AG08395 (cell line): Measurements from ENCODE around the gene FKBP9.
"Not testable (repeated sequence)": the region's sequence is repeated elsewhere in the genome, so short reads cannot be mapped to it uniquely, and the experiment has no call there.

Source experiments
- DNase-seq: peaks from one replicate; pipeline ENCODE4 v3.0.0; 2012; ENCODE audit warnings: mixed read lengths, low spot score

Gene FKBP9

DNA sequence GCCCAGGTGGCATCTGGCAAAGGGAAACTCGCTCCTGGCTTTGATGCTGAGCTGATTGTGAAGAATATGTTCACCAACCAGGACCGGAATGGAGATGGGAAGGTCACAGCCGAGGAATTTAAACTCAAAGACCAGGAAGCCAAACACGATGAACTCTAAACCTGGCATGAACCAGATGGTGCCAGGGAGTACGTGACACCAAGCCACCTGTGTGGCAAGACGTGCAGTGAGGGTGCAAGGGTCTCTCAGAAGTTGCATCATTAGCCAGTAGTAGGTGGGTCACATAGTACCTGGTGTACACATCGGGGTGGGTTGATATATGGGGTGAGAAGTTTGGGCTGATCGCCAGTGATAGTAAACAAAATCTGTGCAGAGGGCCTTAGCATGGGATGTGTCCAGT lies 48.0 kb downstream of the FKBP9 start:
- DNase-seq = not testable (repeated sequence)

DNA sequence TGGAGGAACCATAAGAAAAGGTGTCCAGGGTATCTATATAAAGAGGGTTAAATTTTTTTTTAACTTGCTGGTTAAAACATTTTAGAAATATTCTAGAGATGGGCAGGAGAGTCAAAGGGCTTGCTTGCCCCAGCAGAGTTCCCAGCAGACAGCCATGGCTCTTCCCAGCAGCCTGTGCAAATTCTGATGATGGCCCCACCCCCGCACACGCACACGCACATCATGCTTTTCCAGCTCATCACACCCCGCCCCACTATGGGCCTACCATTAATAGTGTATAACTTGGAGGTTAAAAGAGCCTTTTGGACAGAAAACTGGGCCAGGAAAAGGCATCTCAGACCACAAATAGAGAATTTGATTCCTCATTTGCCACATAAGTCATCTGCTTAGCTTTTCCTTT lies 48.5 kb downstream of the FKBP9 start:
- DNase-seq = not testable (repeated sequence)

DNA sequence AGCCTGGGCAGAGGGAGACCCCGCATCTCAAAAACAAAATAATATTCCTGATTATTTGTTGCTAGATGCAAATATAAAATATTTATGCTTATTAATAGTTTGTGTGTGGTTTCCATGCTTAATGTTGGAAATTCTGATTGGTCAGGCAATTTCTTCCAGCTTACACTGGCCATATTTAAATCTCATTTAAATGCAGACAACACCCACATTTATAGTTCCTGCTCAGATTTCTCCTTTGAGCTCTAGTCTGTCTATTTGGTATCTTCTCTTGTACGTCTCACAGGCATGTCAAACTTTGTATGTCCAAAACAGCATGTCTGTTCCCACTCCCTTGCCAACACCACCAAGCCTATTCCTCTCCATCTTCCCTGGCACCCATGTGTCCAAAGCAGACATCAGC lies 52.5 kb downstream of the FKBP9 start:
- no peak for DNase-seq

DNA sequence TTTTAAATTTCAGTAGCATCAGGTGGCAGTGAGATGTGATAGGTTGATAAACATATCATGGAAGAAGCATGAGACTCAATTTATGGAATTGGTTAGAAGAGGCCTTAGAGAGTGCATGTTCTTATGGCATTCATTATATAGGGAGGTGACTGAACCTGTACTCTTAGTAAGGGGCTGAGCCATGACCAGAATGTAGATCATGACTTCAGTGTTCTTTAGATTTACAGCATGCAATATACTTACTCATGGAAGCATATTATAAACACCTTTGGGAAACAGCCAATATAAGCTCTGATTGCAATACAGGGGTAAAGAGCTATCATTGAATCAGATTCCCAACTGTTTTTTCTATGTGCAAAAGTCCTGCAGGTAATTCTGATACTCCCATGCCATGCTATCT lies 55.1 kb downstream of the FKBP9 start:
- DNase-seq = no peak

DNA sequence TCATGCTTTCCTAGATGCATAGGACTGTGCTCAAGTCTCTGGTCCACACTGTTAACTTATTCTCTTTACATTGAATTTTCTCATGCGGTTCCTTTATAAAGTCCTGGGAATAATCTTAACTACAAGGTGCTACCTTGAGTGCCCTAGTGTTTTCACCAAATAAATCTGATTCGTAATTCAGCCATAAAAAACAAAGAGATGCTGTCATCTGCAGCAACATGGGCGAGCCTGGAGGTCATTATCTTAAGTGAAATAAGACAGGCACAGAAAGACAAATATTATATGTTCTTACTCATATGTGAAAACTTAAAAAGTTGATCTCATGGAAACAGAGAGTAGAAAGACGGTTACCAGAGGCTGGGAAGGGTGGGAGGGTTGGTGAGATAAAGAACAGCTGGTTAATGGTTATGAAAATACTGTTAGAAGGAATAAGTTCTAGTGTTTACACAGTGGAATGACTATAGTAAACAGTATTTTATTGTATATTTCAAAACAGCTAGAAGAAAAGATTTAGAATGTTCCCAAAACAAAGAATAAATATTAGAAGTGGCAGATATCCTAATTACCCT lies 67.0 kb downstream of the FKBP9 start:
- DNase-seq = no peak

DNA sequence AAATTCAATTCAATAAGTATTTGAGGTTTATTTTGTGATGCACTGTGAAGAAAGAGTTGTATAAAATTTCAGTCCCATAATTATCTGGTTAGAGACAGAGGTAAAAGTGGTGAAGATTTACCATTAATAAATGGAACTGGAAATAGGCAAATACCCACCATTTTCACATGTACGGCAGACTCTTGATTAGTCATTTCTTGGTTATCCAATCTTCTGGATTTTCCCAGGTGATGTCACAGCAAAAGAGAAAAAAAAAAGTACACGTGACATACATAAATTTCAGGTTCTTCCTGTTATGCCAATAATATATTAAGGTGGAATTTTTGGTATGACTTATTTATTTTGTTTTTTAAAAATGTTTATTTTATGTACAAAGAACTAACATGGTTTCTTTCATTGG lies 78.5 kb downstream of the FKBP9 start:
- DNase-seq = no peak

DNA sequence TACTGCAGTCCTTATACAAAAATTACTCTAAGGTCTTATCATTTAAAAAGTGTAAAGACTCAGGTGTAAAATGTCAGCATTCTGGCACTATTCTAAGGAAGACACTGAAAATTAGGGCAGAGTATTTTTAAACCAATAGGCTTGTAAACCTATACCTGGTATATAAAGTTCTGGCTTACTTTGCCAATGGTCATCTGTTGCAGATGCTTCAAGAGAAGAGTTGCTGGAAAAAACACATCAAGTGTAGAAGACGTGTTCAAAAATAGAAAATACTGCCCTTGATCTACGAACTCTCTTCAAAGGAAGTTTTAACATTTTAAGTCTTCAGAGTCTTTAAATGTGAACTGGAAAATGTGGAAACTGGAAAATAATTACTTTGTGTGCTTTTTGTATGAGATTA lies 81.4 kb downstream of the FKBP9 start:
- no peak for DNase-seq

DNA sequence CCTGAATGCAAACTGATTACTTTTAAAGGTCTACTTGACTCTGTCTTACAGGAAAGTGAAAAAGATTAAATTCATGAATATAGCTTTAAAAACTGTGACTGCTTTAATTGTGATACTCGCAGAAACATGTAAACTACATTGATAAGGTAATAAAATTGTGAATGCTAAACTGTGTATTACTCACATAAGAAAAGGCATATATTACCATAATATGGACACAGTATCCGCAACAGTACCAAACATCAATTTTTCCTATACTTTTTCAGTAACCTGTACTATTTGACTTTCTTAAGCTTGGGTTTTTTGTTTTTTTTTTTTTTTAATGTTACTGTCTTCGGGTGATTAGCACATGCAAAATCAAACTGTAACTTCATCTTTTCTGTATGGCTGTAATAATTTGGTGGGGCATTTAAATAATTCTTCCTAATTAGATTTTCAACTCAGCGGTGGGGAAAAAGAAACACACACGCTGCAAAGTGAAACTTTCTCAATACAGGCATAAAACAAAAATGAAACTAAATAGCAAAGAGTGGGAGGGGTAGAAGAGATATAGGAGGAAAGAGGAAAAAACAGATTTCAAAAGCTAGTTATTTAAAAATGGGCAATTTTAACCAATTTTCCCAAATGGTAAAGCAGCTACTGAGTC lies 82.1 kb downstream of the FKBP9 start:
- DNase-seq = peak; percentile 17

DNA sequence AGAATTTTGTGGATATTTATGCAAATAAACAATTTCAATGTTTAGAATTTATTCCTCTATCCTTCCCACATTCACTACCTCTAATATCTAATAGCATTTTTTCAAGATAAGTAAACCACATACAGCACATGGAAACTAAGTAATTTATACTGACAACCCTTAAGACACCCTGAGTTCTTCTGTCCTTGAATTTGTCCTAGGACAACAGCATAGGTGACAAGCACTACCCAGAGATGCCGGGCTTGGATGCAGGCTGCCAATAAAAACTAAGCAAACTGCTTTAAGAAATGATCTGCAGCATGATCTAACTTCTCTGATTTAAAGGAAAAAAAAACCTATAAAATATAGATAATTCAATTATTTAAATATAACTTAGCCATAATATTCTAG lies 82.7 kb downstream of the FKBP9 start:
- no peak for DNase-seq

DNA sequence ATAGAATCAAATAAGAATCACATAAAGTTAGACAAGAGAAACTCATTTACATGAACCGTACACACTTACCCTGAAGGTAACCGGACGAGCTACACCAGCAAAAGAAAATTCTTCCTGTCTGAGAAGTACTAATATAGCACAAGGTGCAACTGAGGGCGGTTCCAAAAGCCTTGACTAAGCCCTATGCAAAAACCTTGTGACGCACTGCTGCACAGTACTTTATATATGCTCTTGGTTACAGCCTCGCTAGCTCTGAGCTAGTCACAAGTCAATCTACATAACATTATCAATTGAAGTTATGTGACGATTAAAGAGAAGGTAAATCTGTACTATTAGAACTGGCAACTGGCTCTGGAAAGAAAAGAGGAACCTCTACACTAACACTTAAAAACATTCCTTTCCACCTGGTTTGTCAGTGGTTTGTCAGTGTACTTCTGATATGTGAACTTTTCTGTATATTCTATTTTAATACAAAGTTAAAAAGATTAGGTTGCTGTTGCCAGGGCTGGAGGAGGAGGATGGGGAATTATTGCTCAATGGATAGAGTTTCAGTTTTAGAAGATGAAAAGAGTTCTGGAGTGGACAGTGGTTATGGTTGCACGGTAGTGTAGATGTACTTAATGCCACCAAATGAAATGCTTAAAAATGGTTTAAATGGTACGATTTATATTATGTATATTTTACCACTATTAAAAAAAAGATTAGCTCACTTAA lies 83.7 kb downstream of the FKBP9 start:
- DNase-seq = no peak

DNA sequence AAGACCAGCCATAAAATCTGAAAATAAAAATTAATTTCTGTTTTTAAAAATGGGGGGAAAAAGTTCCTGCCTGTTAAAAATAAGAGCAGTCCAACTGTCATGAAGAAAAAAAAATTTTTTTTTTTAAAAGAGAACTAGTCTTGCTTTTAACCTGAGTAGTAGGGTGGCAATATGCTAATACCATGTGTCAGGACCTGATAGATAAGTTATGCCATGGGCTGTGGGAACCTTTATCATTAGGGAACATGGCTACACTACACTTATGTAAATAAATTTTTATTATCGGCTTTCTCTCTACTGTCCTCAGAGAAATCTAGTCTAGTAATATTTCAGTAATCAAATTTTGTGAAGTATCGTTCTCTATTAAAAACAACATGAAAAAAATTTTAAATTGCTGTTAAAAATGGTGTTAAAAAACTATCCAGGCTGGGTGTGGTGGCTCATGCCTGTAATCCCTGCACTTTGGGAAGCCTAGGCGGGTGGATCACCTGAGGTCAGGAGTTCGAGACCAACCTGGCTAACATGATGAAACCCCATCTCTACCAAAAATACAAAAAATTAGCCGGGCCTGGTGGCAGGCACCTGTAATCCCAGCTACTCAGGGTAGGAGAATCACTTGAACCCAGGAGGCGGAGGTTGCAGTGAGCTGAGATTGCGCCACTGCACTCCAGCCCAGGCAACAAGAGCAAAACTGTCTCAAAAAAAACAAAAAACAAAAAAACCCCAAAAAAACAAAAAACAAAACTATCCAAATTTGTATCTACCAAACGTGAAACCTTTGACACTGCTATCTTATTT lies 84.6 kb downstream of the FKBP9 start:
- no peak for DNase-seq

DNA sequence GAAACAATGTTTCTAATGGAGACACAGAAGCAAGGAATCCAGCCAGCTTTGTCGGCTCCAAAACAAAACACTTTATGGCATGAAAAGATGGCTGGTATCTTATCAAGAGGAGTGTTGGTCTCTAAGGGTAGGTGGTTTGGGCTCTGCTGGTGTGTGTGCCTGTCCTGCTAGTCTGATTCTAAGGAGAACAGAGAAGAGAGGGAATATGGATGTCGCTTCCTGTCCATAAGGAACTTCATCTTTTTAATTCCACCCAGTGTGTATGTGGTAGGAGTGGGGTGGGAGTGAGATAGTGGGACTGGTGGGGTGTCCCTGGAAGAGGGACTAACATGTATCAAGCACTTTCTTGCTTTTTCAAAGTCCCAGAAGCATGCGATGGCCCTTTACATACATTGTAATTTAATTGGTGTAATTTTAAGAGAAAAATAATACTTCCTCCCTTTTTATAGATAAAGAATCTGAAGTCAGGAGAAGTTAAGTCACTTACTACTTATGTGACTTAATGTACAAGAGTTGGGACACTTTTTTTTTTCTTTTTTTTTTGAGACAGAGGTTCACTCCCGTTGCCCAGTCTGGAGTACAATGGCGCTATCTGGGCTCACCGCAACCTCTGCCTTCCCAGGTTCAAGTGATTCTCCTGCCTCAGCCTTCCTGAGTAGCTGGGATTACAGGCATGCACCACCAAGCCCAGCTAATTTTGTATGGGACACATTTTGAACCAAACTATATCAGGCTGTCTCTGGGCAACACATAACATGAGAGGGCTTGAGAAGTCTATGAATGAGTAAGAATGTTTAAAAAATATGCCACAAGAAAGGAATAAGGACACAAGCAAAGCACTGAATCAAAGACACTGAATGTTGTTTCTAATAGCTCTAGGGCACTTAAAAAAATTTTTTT lies 86.5 kb downstream of the FKBP9 start:
- DNase-seq = no peak

DNA sequence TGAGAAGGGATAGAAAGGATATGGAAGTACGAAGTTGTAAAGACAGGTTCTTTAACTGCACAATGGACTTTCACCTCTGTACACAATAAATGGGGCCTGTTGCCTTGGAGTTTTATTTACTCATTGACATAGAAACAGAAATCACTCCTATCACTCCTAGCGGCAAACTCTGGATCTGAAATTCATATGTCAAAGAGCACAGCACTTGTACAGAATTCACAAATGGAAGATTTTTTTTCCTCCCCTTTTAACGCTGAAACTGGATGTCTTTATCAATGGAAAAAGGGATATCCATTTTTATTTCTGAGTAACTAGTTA lies 87.1 kb downstream of the FKBP9 start:
- DNase-seq = no peak

DNA sequence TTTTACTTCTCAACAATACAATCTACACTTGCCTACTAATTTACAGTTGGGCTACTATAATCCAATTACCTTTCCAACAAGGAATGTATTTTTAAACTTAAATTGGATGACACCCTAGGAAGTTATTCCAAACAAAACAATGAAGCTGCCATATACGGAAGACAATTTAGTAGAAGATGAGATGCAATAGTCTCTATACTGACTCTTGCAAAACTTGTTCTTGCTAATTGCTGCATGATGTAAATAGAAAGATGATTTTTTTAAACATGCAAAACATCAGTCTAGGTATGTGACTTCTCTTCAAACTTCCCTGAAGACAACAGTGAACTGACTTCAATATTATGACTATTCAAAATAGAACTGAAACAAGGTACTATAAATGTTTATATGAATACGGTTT lies 87.7 kb downstream of the FKBP9 start:
- DNase-seq = no peak

DNA sequence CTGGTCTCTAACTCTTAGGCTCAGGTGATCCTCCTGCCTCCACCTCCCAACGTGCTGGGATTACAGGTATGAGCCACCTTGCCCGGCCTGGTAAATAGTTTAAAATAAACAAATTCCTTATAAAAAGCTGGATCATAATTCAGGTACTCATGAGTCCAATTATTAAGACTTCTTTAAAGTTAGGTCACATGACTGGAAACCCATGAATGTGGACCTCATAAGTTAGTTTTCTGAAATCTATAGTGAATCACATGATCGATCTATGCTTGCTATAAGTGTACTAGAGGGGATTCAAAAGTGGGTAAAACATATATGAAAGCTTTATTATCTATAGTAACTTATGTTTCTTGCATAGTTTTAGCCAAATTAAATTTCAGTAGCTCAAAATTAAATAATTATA lies 91.0 kb downstream of the FKBP9 start:
- no peak for DNase-seq

DNA sequence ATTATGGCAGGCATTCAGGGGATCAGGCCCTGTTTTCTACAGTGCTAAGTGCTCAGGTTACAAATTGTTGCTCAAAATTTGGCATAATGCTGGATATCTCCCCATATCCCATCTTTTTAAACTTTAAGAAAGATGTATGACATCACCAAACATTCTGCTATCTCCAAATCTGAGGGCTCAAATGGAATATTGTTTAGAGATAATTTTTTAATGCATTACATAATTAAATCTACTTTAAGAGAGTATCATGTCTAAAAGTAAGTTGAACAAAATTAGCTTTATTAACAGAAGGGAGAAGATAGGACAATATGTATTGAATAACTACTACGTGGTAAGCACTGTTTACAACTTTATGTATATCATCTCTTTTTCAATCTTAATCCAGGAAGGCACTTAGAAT lies 91.5 kb downstream of the FKBP9 start:
- no peak for DNase-seq

DNA sequence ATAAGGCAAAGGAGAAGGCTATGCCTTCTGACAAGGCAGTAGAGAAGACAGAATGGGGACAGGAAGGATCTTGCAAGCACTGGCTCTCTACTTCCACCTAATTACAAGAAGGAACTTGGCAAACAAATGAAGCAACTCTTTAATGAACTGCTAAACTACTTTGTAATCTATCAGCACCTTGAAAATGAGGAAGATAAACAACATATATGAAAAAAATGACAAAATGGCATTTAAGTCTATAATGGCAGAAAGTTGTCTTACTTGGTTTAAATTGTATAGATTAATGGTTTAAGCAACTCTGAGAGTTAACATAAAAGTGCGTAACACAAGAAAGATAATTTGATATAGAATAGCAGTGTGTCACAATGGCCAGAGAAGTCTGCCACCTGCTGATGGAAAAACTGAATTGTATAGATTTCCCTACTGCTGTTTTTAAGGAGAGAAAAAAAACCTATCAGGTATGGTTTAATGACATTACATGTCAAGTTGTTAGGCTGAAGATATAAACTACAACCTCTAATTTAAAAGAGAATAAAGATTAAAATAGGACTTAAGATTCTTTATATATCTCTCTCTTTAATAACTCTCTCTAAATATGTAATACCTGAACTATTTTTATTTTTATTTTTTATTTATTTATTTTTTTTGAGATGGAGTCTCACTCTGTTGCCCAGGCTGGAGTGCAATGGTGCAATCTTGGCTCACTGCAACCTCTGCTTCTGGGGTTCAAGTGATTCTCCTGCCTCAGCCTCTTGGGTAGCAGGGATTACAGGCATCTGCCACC lies 93.5 kb downstream of the FKBP9 start:
- DNase-seq = peak; percentile 34

DNA sequence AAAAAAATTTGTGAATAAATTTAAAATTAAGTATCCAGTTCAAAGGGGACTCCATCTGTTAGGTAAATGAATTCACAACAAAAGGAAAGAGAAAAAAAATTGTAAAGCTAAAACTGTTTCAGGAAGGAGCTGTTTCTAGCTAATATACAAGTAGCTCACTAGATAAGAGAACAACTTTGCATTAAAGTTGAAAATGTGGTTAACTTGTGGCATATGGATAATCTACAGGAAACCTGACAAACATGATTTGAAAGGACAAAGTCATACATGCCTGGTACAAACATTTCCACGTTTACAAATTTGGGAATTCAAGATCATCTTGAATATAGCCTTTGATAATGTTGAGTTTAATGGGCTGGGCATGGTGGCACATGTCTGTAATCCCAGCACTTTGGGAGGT lies 96.5 kb downstream of the FKBP9 start:
- no peak for DNase-seq

DNA sequence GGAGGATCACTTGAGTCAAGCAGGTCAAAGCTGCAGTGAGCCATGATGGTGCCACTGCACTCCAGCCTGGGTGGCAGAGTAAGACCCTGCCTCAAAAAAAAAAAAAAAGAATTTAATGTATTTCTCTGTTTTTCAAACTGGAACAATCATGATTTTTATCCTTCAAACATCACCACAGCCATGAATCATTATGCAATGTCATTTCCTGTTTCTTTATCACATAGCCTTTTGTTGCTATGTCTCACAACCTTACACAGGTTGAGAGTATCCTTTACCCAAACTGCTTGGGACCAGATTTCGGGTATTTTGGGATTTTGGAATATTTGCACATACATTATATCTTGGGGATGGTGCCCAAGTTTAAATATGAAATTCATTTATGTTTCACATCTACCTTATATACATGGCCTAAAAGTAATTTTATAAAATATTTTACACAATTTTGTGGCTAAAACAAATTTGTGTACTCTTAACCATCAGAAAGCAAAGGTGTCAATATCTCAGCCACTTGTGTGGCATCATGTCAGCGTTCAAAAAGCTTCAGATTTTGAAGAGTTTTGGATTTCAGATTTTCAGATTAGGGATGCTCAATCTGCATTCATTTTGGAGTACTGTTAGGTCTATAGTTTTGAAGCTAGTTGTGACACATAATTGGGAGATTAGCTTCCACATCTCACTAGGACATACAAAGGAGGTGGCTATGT lies 97.2 kb downstream of the FKBP9 start:
- no peak for DNase-seq

DNA sequence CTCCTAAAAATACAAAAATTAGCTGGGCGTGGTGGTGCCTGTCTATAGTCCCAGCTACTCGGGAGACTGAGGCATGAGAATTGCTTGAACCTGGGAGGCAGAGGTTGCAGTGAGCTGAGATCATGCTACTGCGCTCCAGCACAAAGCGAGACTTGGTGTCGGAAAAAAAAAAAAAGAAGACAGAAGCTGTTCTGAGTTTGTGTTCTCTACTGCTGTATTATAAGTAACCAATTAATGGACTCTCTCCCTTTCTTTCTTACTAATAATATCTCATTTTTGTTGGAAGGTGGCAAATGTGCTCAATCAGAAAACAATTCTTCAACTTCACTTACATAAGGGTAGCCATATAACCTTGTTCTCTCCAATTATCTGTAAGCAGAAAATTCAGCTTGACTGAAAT lies 97.9 kb downstream of the FKBP9 start:
- no peak for DNase-seq
